ENCODE results near the gene NCAPD2.

GRCh38 chr12:6574576-6575295, 80.8 kb downstream of the NCAPD2 start:
- TF ChIP-seq REST (IDR thresholded peaks at IDR 0.05; ENCODE audit: insufficient replicate concordance, low read depth), result no peak
- TF ChIP-seq CTCF (IDR thresholded peaks at IDR 0.05; ENCODE audit: insufficient read depth, low read length), result no peak
- TF ChIP-seq GABPA (IDR thresholded peaks at IDR 0.05; ENCODE audit: low read depth), result no peak

Measured in HL-60 (cell line).